ENCODE results near the gene HBE1.

- TF ChIP-seq EZH2 (IDR thresholded peaks at IDR 0.05; ENCODE audit: low read depth, unreplicated experiment) (no peak), CTCF (conservative IDR thresholded peaks at IDR 0.05; ENCODE audit: low read depth in 2 of 2) (no peak), POLR2AphosphoS5 (IDR thresholded peaks at IDR 0.05; ENCODE audit: low read depth) (no peak), EZH2phosphoT487 (IDR thresholded peaks at IDR 0.05; ENCODE audit: unreplicated experiment) (no peak), ZNF462 (CRISPR knock-in tag; IDR thresholded peaks at IDR 0.05) (no peak), NANOG (IDR thresholded peaks at IDR 0.05; ENCODE audit: borderline replicate concordance) (no peak), REST (IDR thresholded peaks at IDR 0.05; ENCODE audit: unreplicated experiment) (no peak), JUNB (IDR thresholded peaks at IDR 0.05; ENCODE audit: unreplicated experiment) (no peak)
Observed at GRCh38 chr11:5240458-5240857, 29.3 kb downstream of the HBE1 start.
